NCI-H2196 (cell line): Measurements from ENCODE around the gene IQCN.

ENCODE experiments used
- DNase-seq: peaks from one replicate; lab custom pipeline; 2025; ENCODE audit not compliant: unreplicated experiment; lab: John Stamatoyannopoulos, UW

IQCN gene

GRCh38 chr19:18289471-18290301 lies 15.4 kb upstream of the IQCN start:
- DNase-seq = no peak

DNA sequence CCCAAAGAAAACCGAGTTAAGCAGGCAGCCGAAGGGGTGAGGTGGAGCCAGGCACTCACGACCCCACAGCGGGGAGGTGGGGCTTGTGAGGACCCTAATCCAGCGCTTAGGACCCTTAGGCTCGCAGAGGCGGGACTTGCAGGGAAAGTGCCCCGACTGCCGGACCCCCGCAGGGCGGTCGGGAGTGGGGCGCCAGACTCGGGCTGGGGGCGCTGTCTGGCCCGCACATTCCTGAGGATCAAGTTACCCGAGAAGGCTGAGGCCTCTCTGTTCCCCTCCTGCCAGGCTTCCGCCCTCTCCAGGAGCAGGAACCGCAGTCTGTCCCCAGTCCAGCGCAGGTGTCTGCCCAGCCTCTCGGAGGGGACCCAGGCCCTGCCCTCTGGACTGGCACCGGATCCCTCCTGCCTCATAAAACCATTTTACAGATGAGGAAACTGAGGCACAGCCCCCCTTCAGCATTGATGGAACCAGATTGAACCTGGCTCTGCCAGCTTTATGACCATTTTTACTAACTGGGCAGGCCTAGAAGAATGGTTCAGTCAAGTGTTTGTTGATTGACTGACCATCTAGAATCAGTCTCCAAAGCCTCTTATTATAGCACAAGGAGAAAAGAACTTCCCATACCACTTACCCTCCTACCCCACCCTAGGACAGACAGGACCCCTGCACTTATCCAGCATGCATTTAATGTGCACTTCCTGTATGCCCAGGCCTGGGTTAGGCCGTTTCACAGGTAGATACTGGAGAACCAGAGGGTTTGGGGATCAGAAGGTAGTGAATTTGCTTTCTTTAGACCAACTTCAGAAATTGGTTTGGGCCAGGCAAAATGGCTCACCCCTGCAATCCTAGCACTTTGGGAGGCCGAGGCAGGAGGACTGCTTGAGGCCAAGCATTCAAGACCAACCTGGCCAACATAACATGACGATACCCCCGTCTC lies 13.9 kb upstream of the IQCN start:
- no peak for DNase-seq

DNA sequence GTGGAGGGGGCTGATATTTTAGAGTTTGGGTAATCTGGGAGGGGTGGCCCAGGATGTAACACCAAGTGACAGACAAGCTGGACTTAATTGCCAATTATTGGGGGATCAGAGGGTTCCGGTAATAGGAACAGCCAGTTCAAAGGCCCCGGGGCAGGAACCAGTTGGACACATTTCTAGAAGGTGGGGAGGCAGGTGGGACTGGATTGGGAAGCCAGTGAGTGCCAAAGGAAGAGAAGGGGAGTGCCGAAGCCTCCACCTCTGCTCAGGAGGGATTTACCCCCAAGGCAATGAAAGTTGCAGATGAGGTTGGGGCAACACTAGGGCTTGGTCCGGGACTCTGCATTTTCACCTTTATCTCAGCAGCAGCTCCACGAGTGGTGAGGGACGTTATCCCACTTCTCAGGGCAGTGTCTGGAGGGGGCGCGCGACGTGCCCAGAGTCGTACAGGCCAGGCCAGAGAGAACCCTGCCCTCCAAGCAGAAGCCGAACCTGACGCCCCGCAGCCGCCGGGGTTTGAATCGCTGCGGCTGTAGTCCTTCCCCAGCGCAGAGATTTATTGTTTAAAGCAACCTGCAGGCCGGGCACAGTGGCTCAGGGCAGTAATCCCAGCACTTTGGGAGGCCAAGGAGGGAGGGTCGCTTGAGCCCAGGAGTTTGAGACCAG lies 12.9 kb upstream of the IQCN start:
- DNase-seq = no peak

DNA sequence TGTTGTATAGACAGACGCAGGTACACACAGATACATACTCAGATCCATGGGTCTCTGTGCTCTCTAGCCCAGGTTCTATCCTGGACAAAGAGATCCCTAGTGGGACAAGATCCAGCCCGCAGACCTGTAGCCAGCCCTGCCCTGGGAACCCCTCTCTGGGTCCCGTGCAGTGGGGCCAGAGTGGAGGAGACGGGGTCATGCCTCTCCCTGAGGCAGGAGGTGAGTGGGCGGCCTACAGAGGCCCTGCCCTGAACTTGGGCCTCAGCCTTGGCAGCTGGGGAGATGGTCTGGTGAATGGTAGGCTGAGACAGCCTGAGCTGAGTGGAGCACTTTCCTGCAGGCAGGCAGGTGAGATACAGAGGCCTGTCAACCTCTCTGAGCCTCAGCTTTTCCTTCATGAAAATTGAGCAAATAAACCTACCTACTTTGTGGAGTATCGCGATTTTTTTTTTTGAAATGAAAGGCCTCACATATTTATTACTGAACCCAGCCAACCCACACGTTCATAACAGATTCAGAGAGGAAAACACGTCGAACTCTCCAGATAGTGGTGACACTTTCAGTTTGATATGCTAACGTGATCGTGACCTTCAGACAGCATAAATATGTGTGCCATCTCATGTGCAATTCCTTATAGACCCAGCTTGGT lies 10.6 kb upstream of the IQCN start:
- no peak for DNase-seq

- no peak for DNase-seq
These were observed 9.1 kb upstream of the IQCN start for GRCh38 chr19:18283338-18283737.

DNA sequence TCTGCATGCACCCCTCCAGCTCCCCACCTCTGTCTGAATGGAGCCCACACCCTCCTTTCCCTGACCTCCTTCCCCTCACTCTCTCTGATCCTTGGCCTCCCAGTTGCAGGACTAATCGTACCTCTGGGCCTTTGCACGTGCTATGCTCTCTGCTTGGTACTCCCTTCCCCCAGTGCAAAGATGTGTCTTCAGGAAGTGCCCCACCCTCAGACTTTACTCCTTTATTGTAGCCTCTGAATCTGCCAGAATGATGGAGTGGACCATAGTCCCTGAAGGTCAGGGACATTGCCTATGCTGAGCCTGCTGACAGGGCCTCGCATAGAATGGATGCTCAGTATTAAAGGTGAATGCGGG lies 8.5 kb upstream of the IQCN start:
- DNase-seq = no peak

GRCh38 chr19:18282021-18282787 lies 8.0 kb upstream of the IQCN start:
- peak; percentile 62 for DNase-seq

- peak; percentile 98 for DNase-seq
These were observed 7.1 kb upstream of the IQCN start, which contains the start of gene JUND for GRCh38 chr19:18281082-18282020. Gene JUND, minus strand, starts transcription at chr19:18281622. Its CDS starts 138 bp downstream, at chr19:18281484.

- peak; percentile 81 for DNase-seq
These were observed 6.2 kb upstream of the IQCN start for GRCh38 chr19:18280247-18281081.

DNA sequence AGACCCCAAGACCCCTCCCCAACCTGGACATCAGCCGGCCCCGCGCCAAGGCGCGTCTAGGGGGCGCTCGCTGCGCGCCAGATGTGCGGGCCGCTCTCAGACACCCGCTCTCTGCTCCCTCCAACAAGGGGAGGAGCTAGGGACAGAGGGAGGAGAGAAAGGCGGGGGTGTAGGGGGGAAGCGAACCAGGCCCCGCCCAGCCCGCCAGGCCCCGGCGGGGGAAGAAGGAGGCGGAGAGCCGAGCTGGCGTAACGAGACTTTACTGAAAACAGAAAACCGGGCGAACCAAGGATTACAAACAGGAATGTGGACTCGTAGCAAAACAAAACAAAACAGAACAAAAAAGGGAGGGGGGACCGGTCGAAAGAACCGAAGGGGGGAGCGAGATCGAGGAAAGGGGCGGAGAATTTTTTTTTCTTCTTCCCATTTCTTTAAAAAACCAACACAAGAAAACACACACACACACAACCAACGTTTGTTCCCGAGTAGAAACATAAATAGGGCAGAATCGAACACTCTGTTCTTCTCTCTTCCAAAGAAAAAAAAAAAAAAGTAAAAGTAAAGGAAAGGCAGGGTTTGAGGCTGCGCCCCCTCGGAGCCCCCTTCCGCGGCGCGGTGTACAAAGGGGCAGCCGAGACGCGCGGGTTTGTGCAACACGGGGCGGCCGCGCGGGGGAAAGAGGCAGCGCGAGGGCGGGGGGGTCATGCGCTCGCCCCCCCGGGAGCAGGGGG lies 5.4 kb upstream of the IQCN start:
- DNase-seq = peak; percentile 95

DNA sequence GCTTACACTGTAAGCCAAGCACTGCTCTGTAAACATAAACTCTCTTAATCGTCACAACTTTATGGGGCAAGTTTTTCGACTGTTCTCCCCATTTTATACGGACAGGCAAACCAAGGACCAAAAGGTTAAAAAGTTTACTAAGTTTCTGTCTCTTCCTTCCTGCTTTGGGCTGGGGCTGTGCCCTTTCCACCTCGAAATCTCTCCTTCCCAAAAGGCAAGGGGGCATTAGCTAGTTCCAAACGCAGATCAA lies 4.9 kb upstream of the IQCN start:
- DNase-seq = no peak

DNA sequence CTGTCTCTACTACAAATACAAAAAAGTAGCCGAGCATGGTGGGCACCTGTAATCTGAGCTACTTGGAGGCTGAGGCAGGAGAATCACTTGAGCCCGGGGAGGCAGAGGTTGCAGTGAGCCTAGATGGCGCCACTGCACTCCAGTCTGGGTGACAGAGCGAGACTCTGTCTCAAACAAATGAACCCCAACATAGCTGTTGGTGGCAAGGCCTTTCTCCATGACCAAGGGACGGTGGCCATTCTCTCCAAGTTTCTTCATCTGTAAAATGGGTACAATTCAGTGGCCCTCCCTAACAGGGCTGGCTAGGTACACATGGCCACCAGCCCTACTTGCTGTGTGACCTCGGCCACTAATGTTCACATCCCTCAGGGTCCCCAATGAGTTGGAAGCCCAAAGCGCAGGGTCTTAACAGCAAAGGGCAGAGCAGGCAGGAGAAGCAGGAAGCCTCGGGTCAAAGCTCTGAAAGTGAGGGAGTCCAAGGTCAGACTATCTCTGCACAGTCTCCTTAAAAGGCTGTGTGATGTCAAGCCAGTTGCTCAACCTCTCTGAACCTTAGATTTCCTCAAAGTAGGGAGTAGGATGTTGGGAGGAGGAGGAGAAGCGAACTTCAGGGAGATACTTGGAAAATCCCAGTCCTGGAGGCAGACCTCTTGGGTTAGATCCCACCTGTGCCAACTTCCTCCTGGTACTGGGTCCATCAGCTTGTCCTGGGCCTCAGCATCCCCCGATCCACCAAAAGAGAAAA lies 4.4 kb upstream of the IQCN start:
- no peak for DNase-seq

DNA sequence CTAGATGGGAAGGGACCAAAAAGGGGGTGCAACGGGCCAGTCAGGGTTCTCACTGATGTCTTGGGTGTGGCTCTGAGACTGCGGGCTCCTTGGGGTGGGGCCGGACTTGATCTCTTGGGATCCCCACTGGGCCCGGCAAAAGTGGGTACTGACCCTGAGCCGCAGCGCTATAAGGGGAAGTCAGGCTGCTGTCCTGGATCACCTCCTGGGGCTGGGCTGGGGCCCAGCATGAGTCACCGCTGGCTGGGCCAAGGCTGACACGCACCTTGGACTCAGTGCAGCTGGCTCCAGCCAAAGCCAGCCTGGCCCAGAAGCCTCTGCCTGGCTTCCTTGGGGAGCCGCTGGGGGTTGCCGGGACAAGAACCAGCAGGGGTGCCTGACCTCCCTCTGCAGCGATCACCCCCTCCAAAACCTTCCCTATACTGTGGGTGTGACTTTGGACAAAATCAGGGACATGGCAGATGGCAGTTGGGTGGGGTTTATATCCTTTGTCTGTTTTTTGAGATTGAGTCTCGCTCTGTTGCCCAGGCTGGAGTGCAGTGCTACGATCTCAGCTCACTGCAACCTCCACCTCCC lies 617 bp upstream of the IQCN start:
- DNase-seq = peak; percentile 61

GRCh38 chr19:18273561-18274218 lies 562 bp downstream of the IQCN start:
- DNase-seq = no peak

GRCh38 chr19:18271433-18271841 lies 2.8 kb downstream of the IQCN start:
- DNase-seq = no peak

GRCh38 chr19:18270326-18270725 lies 3.9 kb downstream of the IQCN start:
- no peak for DNase-seq
